GM12878 (cell line): ENCODE results near the gene FAM161A. TPM values are rescaled to one million over a fixed set of nuclear protein-coding genes. Genes with fewer than 3 reads are reported as not detected.

ENCODE experiments used
- ATAC-seq: fragments of 200-7000 bp; cut with Tn5 transposase; 3 replicates; pipeline ENCODE4 v1.9.1; 2020; ENCODE audit warnings: mild to moderate bottlenecking, moderate library complexity
- BruUV-seq: library from RNA; stranded (reverse); fragments of 400-500 nt; replicated peaks from 2 replicates; lab custom pipeline; 2021; lab: Mats Ljungman, UMichigan
- CTCF ChIA-PET: fragments of 300-600 bp; sonication (Branson Sonifier 250); formaldehyde crosslinking; extraction: SDS; loops from one replicate; lab custom pipeline; 2021; ENCODE audit warnings: inconsistent platforms; lab: Yijun Ruan, JAX
- POLR2A ChIA-PET: fragments of 350-600 bp; formaldehyde crosslinking; extraction: SDS; loops from one replicate; lab custom pipeline; 2021; ENCODE audit warnings: inconsistent platforms; lab: Charles Lee
- RAD21 ChIA-PET: fragments of 300-600 bp; sonication (Branson Sonifier 250); formaldehyde crosslinking; loops from one replicate; lab custom pipeline; 2023; ENCODE audit warnings: antibody characterized with exemption; ENCODE audit not compliant: unreplicated experiment; lab: Charles Lee
- SMC1A ChIA-PET: fragments of 300-600 bp; sonication (Branson Sonifier 250); formaldehyde crosslinking; loops from one replicate; lab custom pipeline; 2023; ENCODE audit not compliant: unreplicated experiment, uncharacterized antibody; lab: Charles Lee
- DNase-seq: peaks from one replicate; pipeline ENCODE4 v3.0.0-alpha.2; 2011; ENCODE audit warnings: low read depth, low spot score
- FAIRE-seq: peaks from 3 replicates; lab custom pipeline; 2011; peaks lifted over from hg19 to GRCh38; lab: Jason Lieb, UNC
- H2AFZ ChIP-seq: 2 replicates; pipeline ENCODE4 v1.6.0; 2011; ENCODE audit warnings: low read depth, low read length, control low read depth; ENCODE audit not compliant: control insufficient read depth
- H3K27ac ChIP-seq: 2 replicates; pipeline ENCODE4 v1.5.1; 2011; ENCODE audit warnings: control low read depth; ENCODE audit not compliant: control insufficient read depth, insufficient read depth
- H3K27me3 ChIP-seq, 2 experiments: replicated peaks in 1 of 2; 2 replicates each; pipeline versions ENCODE4 v1.6.0 to v1.6.1; 2011; ENCODE audit warnings: low read length in 1 of 2; ENCODE audit not compliant: control insufficient read depth in 2 of 2, insufficient read depth in 2 of 2
- H3K36me3 ChIP-seq, 2 experiments: 2 replicates each; pipeline ENCODE4 v1.5.1; 2011; ENCODE audit warnings: low read length in 1 of 2; ENCODE audit not compliant: control insufficient read depth in 2 of 2, insufficient read depth in 2 of 2
- H3K4me1 ChIP-seq: 2 replicates; pipeline ENCODE4 v1.6.1; 2011; ENCODE audit warnings: mild to moderate bottlenecking, low read length, moderate library complexity, mixed read lengths; ENCODE audit not compliant: control insufficient read depth, insufficient read depth
- H3K4me2 ChIP-seq: 2 replicates; pipeline ENCODE4 v1.6.0; 2011; ENCODE audit warnings: control low read depth; ENCODE audit not compliant: control insufficient read depth, insufficient read depth
- H3K4me3 ChIP-seq: fragments of 200-600 bp; sonication (generic); 2 replicates; pipeline ENCODE4 v1.5.1; 2016
- H3K79me2 ChIP-seq: 2 replicates; pipeline ENCODE4 v1.6.0; 2011; ENCODE audit warnings: low read length; ENCODE audit not compliant: control insufficient read depth, insufficient read depth
- H3K9ac ChIP-seq: 2 replicates; pipeline ENCODE4 v1.8.0; 2011; ENCODE audit warnings: low read length, control low read depth, mixed read lengths; ENCODE audit not compliant: control insufficient read depth, insufficient read depth
- H3K9me3 ChIP-seq: replicated peaks from 3 replicates; pipeline ENCODE4 v1.5.1; 2011; ENCODE audit warnings: mild to moderate bottlenecking, low read length; ENCODE audit not compliant: control insufficient read depth, insufficient read depth
- H4K20me1 ChIP-seq: 2 replicates; pipeline ENCODE4 v1.6.0; 2011; ENCODE audit not compliant: control insufficient read depth, insufficient read depth
- CBX5 ChIP-seq: sonication (generic); IDR thresholded peaks from 2 replicates; pipeline ENCODE4 v1.6.1; 2016; ENCODE audit warnings: low read depth, moderate library complexity, mild to moderate bottlenecking, inconsistent platforms
- CEBPB ChIP-seq, 2 experiments: fragments of 150-350 bp in 1 of 2; IDR thresholded peaks; 2 replicates each; pipeline ENCODE4 v1.6.1; 2012 to 2014; ENCODE audit warnings: low read depth in 2 of 2, low read length in 2 of 2, borderline replicate concordance in 1 of 2, inconsistent platforms in 1 of 2
- CREM ChIP-seq: IDR thresholded peaks from 2 replicates; pipeline ENCODE4 v1.6.1; 2014; ENCODE audit warnings: antibody characterized with exemption, low read depth
- E2F4 ChIP-seq: IDR thresholded peaks from 2 replicates; pipeline ENCODE4 v1.6.1; 2012; ENCODE audit warnings: low read depth, low read length, improper control_type of control experiment
- FOXK2 ChIP-seq: fragments of 450-650 bp; IDR thresholded peaks from 2 replicates; pipeline ENCODE4 v1.6.1; 2017; ENCODE audit warnings: mild to moderate bottlenecking, moderate library complexity
- FOXM1 ChIP-seq: IDR thresholded peaks from 2 replicates; pipeline ENCODE4 v1.6.1; 2012; ENCODE audit warnings: low read depth, mild to moderate bottlenecking, inconsistent platforms, low read length, moderate library complexity
- IKZF2 ChIP-seq, 2 experiments: fragments of 450-650 bp; IDR thresholded peaks; 2 replicates each; pipeline ENCODE4 v1.6.1; 2017; ENCODE audit warnings: mild to moderate bottlenecking in 2 of 2, moderate library complexity in 2 of 2
- LARP7 ChIP-seq: fragments of 450-650 bp; IDR thresholded peaks from 2 replicates; pipeline ENCODE4 v1.6.1; 2017; ENCODE audit warnings: mild to moderate bottlenecking
- MEF2B ChIP-seq: fragments of 450-650 bp; IDR thresholded peaks from 2 replicates; pipeline ENCODE4 v1.6.1; 2018; ENCODE audit warnings: mild to moderate bottlenecking, moderate library complexity; ENCODE audit not compliant: partially characterized antibody, poor library complexity, severe bottlenecking
- MYC ChIP-seq: IDR thresholded peaks from 2 replicates; pipeline ENCODE4 v1.6.1; 2011; ENCODE audit warnings: mild to moderate bottlenecking, low read length, moderate library complexity, inconsistent platforms; ENCODE audit not compliant: insufficient read depth, insufficient replicate concordance, insufficient read length, severe bottlenecking
- ZBTB4 ChIP-seq: fragments of 450-650 bp; formaldehyde crosslinking; IDR thresholded peaks from 2 replicates; pipeline ENCODE4 v1.4.0; 2022; ENCODE audit warnings: mild to moderate bottlenecking, moderate library complexity
- ZNF24 ChIP-seq: fragments of 450-650 bp; IDR thresholded peaks from 2 replicates; pipeline ENCODE4 v1.6.1; 2017; ENCODE audit warnings: antibody characterized with exemption, mild to moderate bottlenecking
- WGBS: methylation state at CpG from one replicate; pipeline ENCODE4 v1.1.6; 2016; ENCODE audit warnings: low lambda C conversion rate; ENCODE audit not compliant: insufficient replicate concordance, insufficient coverage; ENCODE audit errors: missing lambda C conversion rate; 5-methylcytosine and 5-hydroxymethylcytosine counted together
- in situ Hi-C: fragments of 300-500 bp; cut with MboI; formaldehyde crosslinking; loops from 9 replicates; pipeline ENCODE4 v1.14.3; 2018; ENCODE audit warnings: mixed read lengths
- intact Hi-C: fragments of 100-400 bp; cut with micrococcal nuclease; formaldehyde crosslinking; loops from one replicate; pipeline ENCODE4 v1.14.2; 2022; ENCODE audit not compliant: unreplicated experiment
- polyA plus RNA-seq, 11 experiments: library from polyadenylated mRNA; depleted of rRNA in 4 of 11; unstranded in 6 of 11; stranded (reverse) in 5 of 11; fragments of >200 nt; fragmentation: Nextera tagmentation in 4 of 11; fragmentation: Illumina TruSeq in 1 of 11; extraction: Ambion mirVana in 4 of 11; extraction: Trizol in 1 of 11; gene quantifications; 1 replicate in 1 of 11; 2 replicates in 10 of 11; pipeline versions ENCODE4 v1.2.1 to v1.2.3, GENCODE V29; 2011 to 2016; ENCODE audit warnings: inconsistent platforms in 2 of 11, missing spikeins in 2 of 11, low read depth in 1 of 11
- total RNA-seq, 4 experiments: library from RNA; depleted of rRNA in 3 of 4; stranded (reverse); fragments of >200 nt in 3 of 4; fragmentation: Illumina TruSeq in 1 of 4; extraction: Trizol in 1 of 4; gene quantifications; 2 replicates each; pipeline versions ENCODE4 v1.2.1 to v1.2.3, GENCODE V29; 2013 to 2021
- TF ChIP-seq, protein P1 (sequence below): fragments of 450-650 bp; IDR thresholded peaks from 2 replicates; pipeline ENCODE4 v1.6.1; 2017; ENCODE audit warnings: mild to moderate bottlenecking, low read depth, inconsistent platforms; ENCODE audit not compliant: poor library complexity, severe bottlenecking

Gene FAM161A
- total and polyA plus RNA-seq, 10 of the 15 experiments (the other 5 are each of a cell fraction or from before 2014, with no cell fraction given): 2.2 to 12.2 (median 8.9) TPM

- Histone ChIP-seq H3K4me1 (peaks cover 8% of the 10 kb centered on the region), H3K27ac (no peak overlapping the region), H2AFZ (no peak overlapping the region), H3K79me2 (no peaks in the 10 kb centered on the region), H3K9ac (no peak overlapping the region), H3K4me2 (no peak overlapping the region), H3K36me3 (no peaks in the 10 kb centered on the region), H4K20me1 (no peaks in the 10 kb centered on the region), H3K9me3 (no peaks in the 10 kb centered on the region)
- 46% methylated on average over 3 of the region's 3 CpGs for WGBS
- ChIA-PET POLR2A (no interaction called here), CTCF (no interaction called here), RAD21 (no interaction called here)
- no TSS peak for BruUV-seq
- no peak for DNase-seq
- in situ Hi-C loops: no loop called here
- no peak for FAIRE-seq
- TF ChIP-seq LARP7 (no peak), ZBTB4 (no peak), CBX5 (no peak), CREM (no peak), MYC (no peak), E2F4 (no peak), IKZF2 (IDR thresholded peaks at IDR 0.05) (no peak), MEF2B (no peak), FOXM1 (no peak), FOXK2 (no peak), ZNF24 (no peak), CEBPB (IDR thresholded peaks at IDR 0.05; ENCODE audit: borderline replicate concordance in 1 of 2, low read depth in 2 of 2, low read length in 2 of 2) (no peak)
- TF ChIP-seq, protein P1, sequence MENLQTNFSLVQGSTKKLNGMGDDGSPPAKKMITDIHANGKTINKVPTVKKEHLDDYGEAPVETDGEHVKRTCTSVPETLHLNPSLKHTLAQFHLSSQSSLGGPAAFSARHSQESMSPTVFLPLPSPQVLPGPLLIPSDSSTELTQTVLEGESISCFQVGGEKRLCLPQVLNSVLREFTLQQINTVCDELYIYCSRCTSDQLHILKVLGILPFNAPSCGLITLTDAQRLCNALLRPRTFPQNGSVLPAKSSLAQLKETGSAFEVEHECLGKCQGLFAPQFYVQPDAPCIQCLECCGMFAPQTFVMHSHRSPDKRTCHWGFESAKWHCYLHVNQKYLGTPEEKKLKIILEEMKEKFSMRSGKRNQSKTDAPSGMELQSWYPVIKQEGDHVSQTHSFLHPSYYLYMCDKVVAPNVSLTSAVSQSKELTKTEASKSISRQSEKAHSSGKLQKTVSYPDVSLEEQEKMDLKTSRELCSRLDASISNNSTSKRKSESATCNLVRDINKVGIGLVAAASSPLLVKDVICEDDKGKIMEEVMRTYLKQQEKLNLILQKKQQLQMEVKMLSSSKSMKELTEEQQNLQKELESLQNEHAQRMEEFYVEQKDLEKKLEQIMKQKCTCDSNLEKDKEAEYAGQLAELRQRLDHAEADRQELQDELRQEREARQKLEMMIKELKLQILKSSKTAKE: no peak
- TF ChIP-seq, all 136 proteins: peak for 0
- SMC1A ChIA-PET: no interaction called here
- intact Hi-C loops: no loop called here
- Histone ChIP-seq H3K27me3 (no peaks in the 10 kb centered on the region; a peak in 1 of 4 replicates), H3K4me3 (no peak overlapping the region)
- ATAC-seq: no peak
These were observed 42.0 kb downstream of the FAM161A start for GRCh38 chr2:61811821-61812220.
